GM12878 (cell line): Measurements from ENCODE around the gene MTFR2.

ENCODE experiments used
- CHD1 ChIP-seq: IDR thresholded peaks from 2 replicates; pipeline ENCODE4 v1.6.1; 2012; ENCODE audit warnings: low read depth, low read length, improper control_type of control experiment
- CTCF ChIP-seq, 3 experiments: IDR thresholded peaks in 2 of 3; conservative IDR thresholded peaks in 1 of 3; 2 replicates each; pipeline ENCODE4 v1.5.1; 2011; ENCODE audit warnings: low read depth in 3 of 3, low read length in 3 of 3, mild to moderate bottlenecking in 3 of 3, control low read depth in 2 of 3, moderate library complexity in 2 of 3, inconsistent platforms in 1 of 3, mixed read lengths in 1 of 3; ENCODE audit not compliant: control insufficient read depth in 2 of 3, insufficient read depth in 1 of 3; ENCODE audit errors: extremely low read depth in 1 of 3
- ESRRA ChIP-seq: IDR thresholded peaks from 2 replicates; pipeline ENCODE4 v1.6.1; 2012; ENCODE audit warnings: mild to moderate bottlenecking, low read length, improper control_type of control experiment
- EZH2 ChIP-seq: IDR thresholded peaks from 2 replicates; pipeline ENCODE4 v1.6.1; 2012; ENCODE audit warnings: low read depth, mild to moderate bottlenecking, control low read depth, inconsistent platforms, low read length, borderline replicate concordance; ENCODE audit not compliant: control insufficient read depth
- MYC ChIP-seq: IDR thresholded peaks from 2 replicates; pipeline ENCODE4 v1.6.1; 2011; ENCODE audit warnings: mild to moderate bottlenecking, low read length, moderate library complexity, inconsistent platforms; ENCODE audit not compliant: insufficient read depth, insufficient replicate concordance, insufficient read length, severe bottlenecking
- POLR2A ChIP-seq: IDR thresholded peaks from 2 replicates; pipeline ENCODE4 v1.6.1; 2011; ENCODE audit warnings: low read depth, mild to moderate bottlenecking, low read length
- USF1 ChIP-seq: IDR thresholded peaks from 2 replicates; pipeline ENCODE4 v1.6.1; 2011; ENCODE audit warnings: borderline replicate concordance, low read depth, mild to moderate bottlenecking, moderate library complexity, mixed read lengths, low read length; ENCODE audit not compliant: insufficient read depth; ENCODE audit errors: extremely low read length
- TF ChIP-seq, protein P1 (sequence below): fragments of 450-650 bp; IDR thresholded peaks from 2 replicates; pipeline ENCODE4 v1.6.1; 2016; ENCODE audit warnings: mild to moderate bottlenecking

- no peak for TF ChIP-seq POLR2A
- TF ChIP-seq USF1 = no peak
- TF ChIP-seq ESRRA = no peak
- TF ChIP-seq CTCF (IDR thresholded peaks at IDR 0.05 in 2 of 3, conservative IDR thresholded peaks at IDR 0.05 in 1 of 3; ENCODE audit: control insufficient read depth in 2 of 3, extremely low read depth in 1 of 3, insufficient read depth in 1 of 3, low read depth in 3 of 3, low read length in 3 of 3) = no peak
- TF ChIP-seq, protein P1, sequence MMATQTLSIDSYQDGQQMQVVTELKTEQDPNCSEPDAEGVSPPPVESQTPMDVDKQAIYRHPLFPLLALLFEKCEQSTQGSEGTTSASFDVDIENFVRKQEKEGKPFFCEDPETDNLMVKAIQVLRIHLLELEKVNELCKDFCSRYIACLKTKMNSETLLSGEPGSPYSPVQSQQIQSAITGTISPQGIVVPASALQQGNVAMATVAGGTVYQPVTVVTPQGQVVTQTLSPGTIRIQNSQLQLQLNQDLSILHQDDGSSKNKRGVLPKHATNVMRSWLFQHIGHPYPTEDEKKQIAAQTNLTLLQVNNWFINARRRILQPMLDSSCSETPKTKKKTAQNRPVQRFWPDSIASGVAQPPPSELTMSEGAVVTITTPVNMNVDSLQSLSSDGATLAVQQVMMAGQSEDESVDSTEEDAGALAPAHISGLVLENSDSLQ = no peak
- TF ChIP-seq EZH2 = no peak
- no peak for TF ChIP-seq CHD1
- TF ChIP-seq MYC = no peak
These were observed 41.3 kb downstream of the MTFR2 start for GRCh38 chr6:136208783-136209182.
